DOHH2 (cell line): ENCODE data around the gene ENDOU.

Experiments used
- H3F3A ChIP-seq: fragments of 200-600 bp; sonication (generic), shearing (Covaris generic); 2 replicates; pipeline ENCODE4 v1.6.0; 2016; ENCODE audit warnings: antibody characterized with exemption, mild to moderate bottlenecking; ENCODE audit not compliant: control insufficient read depth, insufficient read depth
- H3K27ac ChIP-seq: fragments of 200-600 bp; sonication (generic); 2 replicates; pipeline ENCODE4 v1.5.1; 2014; ENCODE audit warnings: low read depth, mild to moderate bottlenecking, low read length, moderate library complexity
- H3K27me3 ChIP-seq: fragments of 200-600 bp; sonication (generic); 2 replicates; pipeline ENCODE4 v1.6.1; 2014; ENCODE audit warnings: mild to moderate bottlenecking, low read length, mixed read lengths; ENCODE audit not compliant: control insufficient read depth
- H3K36me3 ChIP-seq: fragments of 200-600 bp; sonication (generic); 2 replicates; pipeline ENCODE4 v1.6.1; 2014; ENCODE audit warnings: mild to moderate bottlenecking, low read length, moderate library complexity, mixed read lengths; ENCODE audit not compliant: control insufficient read depth
- H3K4me1 ChIP-seq: fragments of 200-600 bp; sonication (generic); 2 replicates; pipeline ENCODE4 v1.6.1; 2014; ENCODE audit warnings: mild to moderate bottlenecking, low read length, mixed read lengths; ENCODE audit not compliant: control insufficient read depth
- H3K4me2 ChIP-seq: fragments of 200-600 bp; sonication (generic); 2 replicates; pipeline ENCODE4 v1.6.0; 2014; ENCODE audit warnings: mild to moderate bottlenecking, low read length, moderate library complexity
- H3K4me3 ChIP-seq: fragments of 200-600 bp; sonication (generic); 2 replicates; pipeline ENCODE4 v1.5.1; 2014; ENCODE audit warnings: mild to moderate bottlenecking, low read length, mixed read lengths
- H3K79me2 ChIP-seq: fragments of 200-600 bp; sonication (generic); 2 replicates; pipeline ENCODE4 v1.6.1; 2014; ENCODE audit warnings: mild to moderate bottlenecking, low read length, mixed read lengths; ENCODE audit not compliant: control insufficient read depth
- H3K9me2 ChIP-seq: fragments of 200-600 bp; sonication (generic); replicated peaks from 2 replicates; pipeline ENCODE4 v1.6.1; 2014; ENCODE audit warnings: mild to moderate bottlenecking, low read length, mixed read lengths; ENCODE audit not compliant: control insufficient read depth
- H3K9me3 ChIP-seq: fragments of 200-600 bp; sonication (generic); 2 replicates; pipeline ENCODE4 v1.6.1; 2014; ENCODE audit warnings: antibody characterized with exemption, low read length, mixed read lengths; ENCODE audit not compliant: control insufficient read depth, insufficient read depth
- H4K20me1 ChIP-seq: fragments of 200-600 bp; sonication (generic); 2 replicates; pipeline ENCODE4 v1.6.0; 2014; ENCODE audit warnings: low read depth, mild to moderate bottlenecking, antibody characterized with exemption, low read length, moderate library complexity; ENCODE audit not compliant: control insufficient read depth, insufficient read depth
- CTCF ChIP-seq: fragments of 200-600 bp; sonication (generic); IDR thresholded peaks from one replicate; pipeline ENCODE4 v1.5.1; 2014; ENCODE audit warnings: antibody characterized with exemption, mild to moderate bottlenecking, low read depth, low read length; ENCODE audit not compliant: poor library complexity, severe bottlenecking
- EZH2phosphoT487 ChIP-seq: fragments of 200-600 bp; sonication (generic); IDR thresholded peaks from 2 replicates; pipeline ENCODE4 v1.6.1; 2017; ENCODE audit warnings: borderline replicate concordance, mild to moderate bottlenecking, antibody characterized with exemption, low read length, moderate library complexity, mixed read lengths

ENDOU gene

GRCh38 chr12:47700263-47700662, 25.0 kb downstream of the ENDOU start:
- TF ChIP-seq CTCF (no peak), EZH2phosphoT487 (no peak)
- Histone ChIP-seq H3F3A (peaks cover 22% of the 10 kb centered on the region), H3K79me2 (peaks cover 74% of the 10 kb centered on the region), H3K4me2 (no peak overlapping the region), H4K20me1 (peaks cover 3% of the 10 kb centered on the region; the same call in 1 of the 2 replicates), H3K9me3 (no peaks in the 10 kb centered on the region), H3K4me1 (peaks cover 54% of the 10 kb centered on the region), H3K36me3 (peaks cover 75% of the 10 kb centered on the region), H3K27ac (no peak overlapping the region), H3K4me3 (no peak overlapping the region), H3K27me3 (no peaks in the 10 kb centered on the region), H3K9me2 (no peaks in the 10 kb centered on the region)

GRCh38 chr12:47698631-47699030, 26.7 kb downstream of the ENDOU start:
- Histone ChIP-seq H3K36me3 (peaks cover 85% of the 10 kb centered on the region), H3K9me3 (no peaks in the 10 kb centered on the region), H3K27ac (peak overlapping the region; percentile 58; the same call in 1 of the 2 replicates), H3K79me2 (peaks cover 60% of the 10 kb centered on the region), H3K4me3 (no peak overlapping the region), H3K9me2 (no peaks in the 10 kb centered on the region), H3K4me2 (peak overlapping the region; percentile 44), H4K20me1 (no peaks in the 10 kb centered on the region; the same call in 1 of the 2 replicates), H3F3A (peaks cover 22% of the 10 kb centered on the region), H3K4me1 (peaks cover 41% of the 10 kb centered on the region), H3K27me3 (no peaks in the 10 kb centered on the region)
- TF ChIP-seq CTCF = no peak
- no peak for TF ChIP-seq EZH2phosphoT487

- no peaks in the 10 kb centered on the region for H3K9me2 ChIP-seq
- H3K4me3 ChIP-seq = peak overlapping the region; percentile 41
- H3K27ac ChIP-seq = peak overlapping the region; percentile 58
- no peak for TF ChIP-seq CTCF
- no peak for TF ChIP-seq EZH2phosphoT487
- no peaks in the 10 kb centered on the region for H3K9me3 ChIP-seq
- no peaks in the 10 kb centered on the region for H3K27me3 ChIP-seq
- H4K20me1 ChIP-seq = no peaks in the 10 kb centered on the region; the same call in 1 of the 2 replicates
- H3K4me1 ChIP-seq = peaks cover 35% of the 10 kb centered on the region
- H3K36me3 ChIP-seq = peaks cover 86% of the 10 kb centered on the region
- peak overlapping the region; percentile 44 for H3K4me2 ChIP-seq
- peaks cover 22% of the 10 kb centered on the region for H3F3A ChIP-seq
- peaks cover 57% of the 10 kb centered on the region for H3K79me2 ChIP-seq
Measured at GRCh38 chr12:47698055-47698454, 27.2 kb downstream of the ENDOU start.

- no peak overlapping the region for H3K27ac ChIP-seq
- TF ChIP-seq EZH2phosphoT487 = no peak
- TF ChIP-seq CTCF = no peak
- H4K20me1 ChIP-seq = no peaks in the 10 kb centered on the region
- no peaks in the 10 kb centered on the region for H3K9me2 ChIP-seq
- no peaks in the 10 kb centered on the region for H3K4me1 ChIP-seq
- H3K4me3 ChIP-seq = no peak overlapping the region
- H3K4me2 ChIP-seq = no peak overlapping the region
- peaks cover 79% of the 10 kb centered on the region for H3K36me3 ChIP-seq
- peaks cover 3% of the 10 kb centered on the region; the same call in 1 of the 2 replicates for H3F3A ChIP-seq
- no peaks in the 10 kb centered on the region for H3K27me3 ChIP-seq
- no peaks in the 10 kb centered on the region for H3K9me3 ChIP-seq
- H3K79me2 ChIP-seq = peaks cover 5% of the 10 kb centered on the region
Measured at GRCh38 chr12:47689215-47689614, 36.1 kb downstream of the ENDOU start.
